ENCODE measurements around the gene SDR9C7. TPM values are rescaled to one million over a fixed set of nuclear protein-coding genes. Genes with fewer than 3 reads are reported as not detected.

SDR9C7 gene
- total RNA-seq, 1 donor from 2014 or later = not detected

- TF ChIP-seq CTCF (IDR thresholded peaks at IDR 0.05) = no peak
- Mint-ChIP-seq H3K9me3 (ENCODE audit: low read depth) (no peaks in the 10 kb centered on the region), H3K36me3 (ENCODE audit: low read depth) (no peaks in the 10 kb centered on the region), H3K4me1 (ENCODE audit: low read depth) (no peaks in the 10 kb centered on the region), H3K27me3 (ENCODE audit: low read depth) (peaks cover 21% of the 10 kb centered on the region), H3K27ac (ENCODE audit: unreplicated experiment) (no peak overlapping the region), H3K4me3 (ENCODE audit: unreplicated experiment) (no peak overlapping the region)
- no peak for DNase-seq (ENCODE audit: low spot score)
Observed at GRCh38 chr12:56953314-56953713, 19.1 kb upstream of the SDR9C7 start.

DNA sequence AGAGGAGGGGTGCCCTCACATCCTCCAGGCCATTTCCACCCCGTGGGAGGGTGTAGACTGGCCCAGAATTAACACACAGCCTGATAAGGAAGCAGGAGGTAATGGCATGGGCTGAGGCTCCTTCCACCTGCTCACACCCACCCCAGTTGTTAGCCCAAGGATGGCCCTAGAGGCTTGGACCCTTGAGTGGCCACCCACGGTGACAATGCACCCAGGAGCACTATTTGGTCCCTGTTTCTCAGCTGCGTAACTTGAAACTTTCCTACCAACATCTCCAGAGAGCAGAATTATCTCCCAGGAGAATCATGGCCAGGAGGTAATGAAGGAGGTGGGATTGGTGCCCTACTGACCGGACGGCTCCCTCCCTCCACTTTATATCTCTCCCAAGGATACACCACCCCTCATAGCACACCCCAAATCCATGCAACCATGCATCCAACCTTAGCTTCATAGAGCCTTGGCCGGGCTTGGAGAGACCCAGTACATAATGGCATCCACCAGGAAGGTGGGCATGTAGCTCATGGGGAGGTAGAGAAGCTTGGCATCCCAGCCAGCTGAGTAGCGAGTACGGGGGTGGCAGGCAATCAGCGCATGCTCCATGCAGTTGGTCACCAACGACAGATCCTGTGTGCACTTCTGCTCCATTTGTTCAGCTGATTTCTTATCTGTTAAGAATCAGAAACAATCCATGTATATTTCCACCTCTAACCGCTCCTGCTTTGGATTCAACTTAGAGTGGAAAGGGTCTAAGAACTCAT is 17.6 kb upstream of the SDR9C7 start:
- no peak for TF ChIP-seq CTCF (IDR thresholded peaks at IDR 0.05)
- Mint-ChIP-seq H3K4me3 (ENCODE audit: unreplicated experiment) (no peak overlapping the region), H3K9me3 (ENCODE audit: low read depth) (no peaks in the 10 kb centered on the region), H3K27me3 (ENCODE audit: low read depth) (peaks cover 15% of the 10 kb centered on the region), H3K36me3 (ENCODE audit: low read depth) (no peaks in the 10 kb centered on the region), H3K27ac (ENCODE audit: unreplicated experiment) (no peak overlapping the region), H3K4me1 (ENCODE audit: low read depth) (no peaks in the 10 kb centered on the region)
- DNase-seq (ENCODE audit: low spot score) = no peak

DNA sequence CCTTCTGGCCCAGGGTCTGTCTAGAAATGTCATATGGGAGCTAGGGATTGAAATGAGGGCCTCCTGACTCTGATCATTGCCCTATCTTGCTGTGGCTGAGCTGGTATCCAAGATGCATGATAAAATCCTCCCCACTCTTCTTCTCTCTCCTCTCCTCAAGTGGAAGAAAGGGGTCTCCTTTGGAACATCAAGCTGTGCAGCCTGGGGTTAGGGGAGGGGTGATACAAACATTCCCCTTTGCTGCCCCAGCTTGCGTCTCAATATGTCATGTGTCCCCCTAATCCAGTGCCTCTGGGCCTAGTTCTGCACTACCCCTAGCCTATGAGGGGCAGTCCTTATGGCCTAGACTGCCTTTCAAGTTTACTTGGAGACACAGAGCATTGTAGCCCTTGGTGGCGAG is 14.7 kb upstream of the SDR9C7 start:
- Mint-ChIP-seq H3K27me3 (ENCODE audit: low read depth) (peaks cover 11% of the 10 kb centered on the region), H3K36me3 (ENCODE audit: low read depth) (no peaks in the 10 kb centered on the region), H3K4me3 (ENCODE audit: unreplicated experiment) (no peak overlapping the region)

GRCh38 chr12:56948457-56948777 is 14.2 kb upstream of the SDR9C7 start:
- Mint-ChIP-seq H3K4me1 (ENCODE audit: low read depth) (no peaks in the 10 kb centered on the region), H3K27ac (ENCODE audit: unreplicated experiment) (no peak overlapping the region), H3K36me3 (ENCODE audit: low read depth) (no peaks in the 10 kb centered on the region), H3K27me3 (ENCODE audit: low read depth) (peaks cover 11% of the 10 kb centered on the region), H3K9me3 (ENCODE audit: low read depth) (peaks cover 6% of the 10 kb centered on the region), H3K4me3 (ENCODE audit: unreplicated experiment) (no peak overlapping the region)
- no peak for TF ChIP-seq CTCF (IDR thresholded peaks at IDR 0.05)
- DNase-seq (ENCODE audit: low spot score) = no peak

More for the DNA sequence above, 14.7 kb upstream of the SDR9C7 start:
- H3K4me1 Mint-ChIP-seq (ENCODE audit: low read depth) = no peaks in the 10 kb centered on the region
- TF ChIP-seq CTCF (IDR thresholded peaks at IDR 0.05) = no peak
- DNase-seq (ENCODE audit: low spot score) = no peak
- H3K27ac Mint-ChIP-seq (ENCODE audit: unreplicated experiment) = no peak overlapping the region
- peaks cover 3% of the 10 kb centered on the region for H3K9me3 Mint-ChIP-seq (ENCODE audit: low read depth)

DNA sequence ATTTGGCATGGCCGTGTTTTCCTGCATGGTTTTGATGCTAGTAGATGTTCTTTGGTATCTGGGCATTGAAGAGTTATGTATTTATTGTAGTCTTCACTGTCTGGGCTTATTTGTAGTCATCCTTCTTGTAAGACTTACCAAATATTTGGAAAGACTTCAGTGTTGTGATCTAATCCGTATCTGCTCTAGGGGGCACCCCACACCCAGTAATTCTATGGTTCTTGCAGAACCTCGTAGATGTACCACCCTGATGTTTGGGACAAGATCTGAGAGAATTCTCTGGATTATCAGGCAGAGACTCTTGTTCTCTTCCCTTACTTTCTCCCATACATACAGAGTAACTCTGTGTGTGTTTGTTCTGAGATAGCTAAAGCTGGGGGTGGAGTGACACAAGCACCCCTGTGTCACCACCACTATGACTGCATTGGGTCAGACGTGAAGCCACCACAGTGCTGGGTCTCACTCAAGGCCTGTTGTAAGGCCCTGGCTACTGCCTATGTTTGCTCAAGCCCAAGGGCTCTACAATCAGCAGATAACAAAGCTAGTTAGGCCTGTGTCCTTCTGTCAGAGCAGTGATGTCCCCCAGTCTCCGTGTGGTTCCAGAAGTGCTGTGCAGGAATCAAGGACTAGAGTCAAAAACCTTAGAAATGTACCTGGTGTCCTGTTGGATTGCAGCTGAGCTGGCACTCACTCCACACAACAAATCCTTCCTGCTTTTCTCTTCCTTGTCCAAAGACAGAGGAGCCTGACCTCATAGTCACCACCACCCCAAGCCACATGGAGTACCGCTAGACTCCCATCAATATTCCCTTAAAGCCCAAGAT is 13.6 kb upstream of the SDR9C7 start:
- no peak for DNase-seq (ENCODE audit: low spot score)
- H3K36me3 Mint-ChIP-seq (ENCODE audit: low read depth) = no peaks in the 10 kb centered on the region
- H3K9me3 Mint-ChIP-seq (ENCODE audit: low read depth) = peaks cover 6% of the 10 kb centered on the region
- no peak for TF ChIP-seq CTCF (IDR thresholded peaks at IDR 0.05)
- peaks cover 11% of the 10 kb centered on the region for H3K27me3 Mint-ChIP-seq (ENCODE audit: low read depth)
- H3K27ac Mint-ChIP-seq (ENCODE audit: unreplicated experiment) = no peak overlapping the region
- no peaks in the 10 kb centered on the region for H3K4me1 Mint-ChIP-seq (ENCODE audit: low read depth)
- no peak overlapping the region for H3K4me3 Mint-ChIP-seq (ENCODE audit: unreplicated experiment)
